Measurements from ENCODE around the gene MRPL39. TPM values are rescaled to one million over a fixed set of nuclear protein-coding genes. Genes with fewer than 3 reads are reported as not detected.

MRPL39 gene
- total RNA-seq, 2 donors from 2014 or later: 43.2 to 46.3 TPM

DNA sequence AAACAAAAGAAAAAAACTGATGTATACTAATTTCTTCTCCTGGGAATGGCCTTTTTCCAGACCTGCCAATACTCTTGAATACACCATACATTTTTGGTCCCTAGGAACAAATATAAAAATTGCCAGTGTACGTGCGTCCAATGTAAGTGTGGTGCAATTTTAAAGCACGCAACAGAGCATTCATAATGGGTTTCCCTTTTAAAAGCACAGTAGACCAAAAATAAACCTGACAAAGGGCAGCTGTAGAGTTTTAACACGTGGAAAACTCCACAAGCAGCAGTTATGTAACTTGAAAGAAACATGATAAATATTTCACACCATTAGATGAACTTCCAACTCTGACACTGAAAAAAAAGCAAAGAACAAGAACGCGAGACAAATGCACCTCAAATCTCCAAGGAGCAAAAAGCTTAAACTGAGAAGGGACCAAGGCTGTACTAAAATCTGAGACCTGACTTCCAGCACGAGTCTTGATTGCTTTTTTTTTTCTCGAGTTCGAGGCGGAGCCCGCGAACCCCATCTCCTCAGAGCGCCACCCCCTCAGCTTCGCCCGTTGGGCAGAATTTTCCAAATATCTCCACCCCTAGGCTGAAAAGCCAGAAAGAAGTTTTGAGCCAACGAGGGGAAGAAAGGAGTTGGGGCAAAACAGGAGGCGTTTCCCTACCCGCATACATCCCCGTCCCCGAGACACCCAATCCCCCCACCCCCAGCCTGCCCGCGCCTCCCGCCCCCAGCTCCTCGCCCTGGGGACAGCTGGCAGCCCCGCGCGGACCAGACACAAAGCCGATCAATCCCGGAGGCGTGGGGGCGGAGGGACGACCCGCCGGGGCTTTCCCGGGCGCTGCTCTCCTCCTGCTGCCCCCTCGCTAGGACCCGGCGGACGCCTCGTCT is 31.6 kb upstream of the MRPL39 start, which contains the start of gene JAM2:
TSS of gene JAM2 (plus strand) at position 599 of the 891 bp plus-strand sequence. CDS start 564 bp downstream, outside the sequence.
- peak within 1 kb of the TSS; percentile 85 for H3K4me3 ChIP-seq (ENCODE audit: low read length)
- peak within 1 kb of the TSS; percentile 44 for H3K9ac ChIP-seq (ENCODE audit: extremely low read depth, low read length, poor library complexity, severe bottlenecking)
- H3K27me3 ChIP-seq (ENCODE audit: control insufficient read depth, insufficient read depth, low read length, poor library complexity, severe bottlenecking): peaks cover 58% of the 10 kb centered on the region
- H3K27ac ChIP-seq (ENCODE audit: low read depth, low read length): peak within 1 kb of the TSS; percentile 99
- TF ChIP-seq, protein P1, sequence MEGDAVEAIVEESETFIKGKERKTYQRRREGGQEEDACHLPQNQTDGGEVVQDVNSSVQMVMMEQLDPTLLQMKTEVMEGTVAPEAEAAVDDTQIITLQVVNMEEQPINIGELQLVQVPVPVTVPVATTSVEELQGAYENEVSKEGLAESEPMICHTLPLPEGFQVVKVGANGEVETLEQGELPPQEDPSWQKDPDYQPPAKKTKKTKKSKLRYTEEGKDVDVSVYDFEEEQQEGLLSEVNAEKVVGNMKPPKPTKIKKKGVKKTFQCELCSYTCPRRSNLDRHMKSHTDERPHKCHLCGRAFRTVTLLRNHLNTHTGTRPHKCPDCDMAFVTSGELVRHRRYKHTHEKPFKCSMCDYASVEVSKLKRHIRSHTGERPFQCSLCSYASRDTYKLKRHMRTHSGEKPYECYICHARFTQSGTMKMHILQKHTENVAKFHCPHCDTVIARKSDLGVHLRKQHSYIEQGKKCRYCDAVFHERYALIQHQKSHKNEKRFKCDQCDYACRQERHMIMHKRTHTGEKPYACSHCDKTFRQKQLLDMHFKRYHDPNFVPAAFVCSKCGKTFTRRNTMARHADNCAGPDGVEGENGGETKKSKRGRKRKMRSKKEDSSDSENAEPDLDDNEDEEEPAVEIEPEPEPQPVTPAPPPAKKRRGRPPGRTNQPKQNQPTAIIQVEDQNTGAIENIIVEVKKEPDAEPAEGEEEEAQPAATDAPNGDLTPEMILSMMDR (conservative IDR thresholded peaks at IDR 0.05): no peak
- 7 to 25% methylated on average over 12 to 38 of the region's 41 CpGs for WGBS, 2 experiments (ENCODE audit: insufficient coverage in 1 of 2, insufficient read length in 1 of 2)
- Mint-ChIP-seq H3K27me3 (ENCODE audit: insufficient read depth) (peaks cover 82% of the 10 kb centered on the region), H3K4me1 (peaks cover 3% of the 10 kb centered on the region), H3K4me3 (peak within 1 kb of the TSS; percentile 60), H3K36me3 (ENCODE audit: low read depth) (no peaks in the 10 kb centered on the region), H3K27ac (no peak within 1 kb of the TSS), H3K9me3 (no peaks in the 10 kb centered on the region)
- no peaks in the 10 kb centered on the region for H3K4me1 ChIP-seq (ENCODE audit: control insufficient read depth, insufficient read depth, low read length)
- H3K9me3 ChIP-seq (ENCODE audit: control insufficient read depth, low read length): no peaks in the 10 kb centered on the region
- peak; percentile 81 for DNase-seq
- no peaks in the 10 kb centered on the region for H3K36me3 ChIP-seq (ENCODE audit: control insufficient read depth, insufficient read depth, low read length)

DNA sequence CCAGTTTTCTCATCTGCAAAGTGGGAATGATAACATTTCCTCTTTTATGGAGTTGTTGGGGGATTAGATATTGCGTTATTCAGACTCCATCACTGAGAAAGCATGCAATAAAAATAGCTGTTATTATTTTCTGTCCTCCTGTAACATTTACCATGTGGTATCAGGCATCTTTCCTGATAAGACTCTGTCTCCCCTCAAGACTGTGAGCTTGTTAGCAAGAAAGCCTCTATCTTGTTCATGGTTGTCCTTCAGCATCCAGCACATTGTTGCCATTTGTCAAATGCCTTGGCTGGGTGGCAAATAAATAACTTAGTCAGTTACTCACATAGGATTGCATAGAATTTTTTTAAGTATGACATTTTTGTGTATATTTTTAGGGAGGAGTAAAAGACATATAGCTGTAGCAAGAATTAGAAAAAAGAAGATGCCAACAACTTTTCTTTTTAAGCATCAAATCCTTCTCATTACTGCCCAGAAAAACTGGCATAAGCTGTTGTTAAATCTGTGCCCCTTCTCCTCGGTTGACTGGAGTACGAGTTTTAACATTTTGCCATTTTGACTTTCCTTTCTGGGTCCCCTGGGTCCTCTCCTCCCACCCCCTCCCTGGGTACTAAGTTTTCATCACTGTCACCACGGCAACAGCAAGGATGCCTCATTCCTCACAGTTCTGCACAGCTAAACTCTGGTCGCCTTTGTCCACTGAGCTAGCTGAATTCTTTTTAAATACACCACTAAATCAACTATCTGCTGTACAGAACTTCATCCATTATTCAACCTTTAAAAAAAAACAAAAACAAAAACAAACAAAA is 30.8 kb upstream of the MRPL39 start:
- no peak for DNase-seq
- WGBS, 2 experiments (ENCODE audit: insufficient coverage in 1 of 2, insufficient read length in 1 of 2): 59 to 70% methylated on average over 4 to 5 of the region's 5 CpGs

DNA sequence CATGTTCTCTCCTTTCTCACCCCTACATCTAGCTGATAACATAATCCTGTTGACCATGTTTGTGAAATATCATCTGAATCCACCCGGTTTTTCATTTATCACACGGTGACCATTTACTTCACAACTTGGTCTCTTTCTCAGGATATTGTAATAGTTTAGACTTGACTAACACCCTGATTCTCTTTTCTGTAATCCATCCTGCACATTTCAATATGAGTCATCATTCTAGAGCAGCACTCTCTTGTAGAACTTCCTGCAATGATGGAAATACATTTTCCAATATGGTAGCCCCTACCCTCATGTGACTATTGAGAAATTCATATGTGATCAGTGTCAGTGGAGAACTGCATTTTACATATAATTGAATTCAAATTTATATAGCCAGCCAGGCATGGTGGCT is 29.4 kb upstream of the MRPL39 start:
- H3K4me3 Mint-ChIP-seq: no peak overlapping the region
- Histone ChIP-seq H3K4me3 (ENCODE audit: low read length) (no peak overlapping the region), H3K27ac (ENCODE audit: low read depth, low read length) (no peak overlapping the region), H3K36me3 (ENCODE audit: control insufficient read depth, insufficient read depth, low read length) (no peaks in the 10 kb centered on the region), H3K9ac (ENCODE audit: extremely low read depth, low read length, poor library complexity, severe bottlenecking) (no peak overlapping the region), H3K27me3 (ENCODE audit: control insufficient read depth, insufficient read depth, low read length, poor library complexity, severe bottlenecking) (peaks cover 38% of the 10 kb centered on the region), H3K9me3 (ENCODE audit: control insufficient read depth, low read length) (no peaks in the 10 kb centered on the region), H3K4me1 (ENCODE audit: control insufficient read depth, insufficient read depth, low read length) (no peaks in the 10 kb centered on the region)
- H3K36me3 Mint-ChIP-seq (ENCODE audit: low read depth): no peaks in the 10 kb centered on the region
- no peaks in the 10 kb centered on the region for H3K9me3 Mint-ChIP-seq
- no peak overlapping the region for H3K27ac Mint-ChIP-seq
- TF ChIP-seq, protein P1 (conservative IDR thresholded peaks at IDR 0.05): no peak
- WGBS, 2 experiments (ENCODE audit: insufficient coverage in 1 of 2, insufficient read length in 1 of 2): 96 to 100% methylated on average over 1 to 2 of the region's 2 CpGs
- H3K4me1 Mint-ChIP-seq: peaks cover 3% of the 10 kb centered on the region
- H3K27me3 Mint-ChIP-seq (ENCODE audit: insufficient read depth): peaks cover 64% of the 10 kb centered on the region
- DNase-seq: no peak

More for the DNA sequence above, 30.8 kb upstream of the MRPL39 start:
- Histone ChIP-seq H3K4me1 (ENCODE audit: control insufficient read depth, insufficient read depth, low read length) (no peaks in the 10 kb centered on the region), H3K4me3 (ENCODE audit: low read length) (peak overlapping the region; percentile 85), H3K27me3 (ENCODE audit: control insufficient read depth, insufficient read depth, low read length, poor library complexity, severe bottlenecking) (peaks cover 52% of the 10 kb centered on the region), H3K9me3 (ENCODE audit: control insufficient read depth, low read length) (no peaks in the 10 kb centered on the region), H3K36me3 (ENCODE audit: control insufficient read depth, insufficient read depth, low read length) (no peaks in the 10 kb centered on the region), H3K9ac (ENCODE audit: extremely low read depth, low read length, poor library complexity, severe bottlenecking) (no peak overlapping the region), H3K27ac (ENCODE audit: low read depth, low read length) (peak overlapping the region; percentile 99)
- H3K36me3 Mint-ChIP-seq (ENCODE audit: low read depth): no peaks in the 10 kb centered on the region
- H3K27ac Mint-ChIP-seq: no peak overlapping the region
- H3K4me3 Mint-ChIP-seq: peak overlapping the region; percentile 60
- TF ChIP-seq, protein P1 (conservative IDR thresholded peaks at IDR 0.05): no peak
- peaks cover 76% of the 10 kb centered on the region for H3K27me3 Mint-ChIP-seq (ENCODE audit: insufficient read depth)
- H3K9me3 Mint-ChIP-seq: no peaks in the 10 kb centered on the region
- peaks cover 3% of the 10 kb centered on the region for H3K4me1 Mint-ChIP-seq
